HG02938 (cell line): ENCODE data around the gene NRCAM.

Experiments used
- ATAC-seq: cut with Tn5 transposase; IDR thresholded peaks from one replicate; pipeline ENCODE4 v1.9.1; 2021; ENCODE audit warnings: mild to moderate bottlenecking, moderate library complexity; ENCODE audit not compliant: unreplicated experiment

Gene NRCAM

DNA sequence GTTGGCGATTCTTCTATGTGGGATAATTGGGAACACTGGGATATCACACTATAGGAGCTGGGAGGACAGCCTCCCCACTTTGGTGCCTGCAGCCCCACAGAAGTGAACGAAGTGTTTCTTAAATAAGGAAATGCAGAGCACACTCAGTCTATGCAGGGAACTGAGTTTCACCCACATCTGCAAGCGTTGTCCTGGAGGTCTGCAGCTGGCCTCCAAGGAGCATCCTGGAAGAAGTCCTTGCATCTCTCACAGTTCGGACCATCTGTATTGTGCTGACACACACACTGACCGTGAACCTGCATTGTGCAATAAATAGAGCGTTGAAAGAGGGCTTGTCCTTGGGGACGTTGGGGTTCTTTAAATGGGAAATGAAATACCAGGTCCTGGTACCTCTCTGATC lies 351.9 kb downstream of the NRCAM start:
- ATAC-seq: no peak

GRCh38 chr7:108103558-108104298 lies 352.5 kb downstream of the NRCAM start:
- no peak for ATAC-seq

DNA sequence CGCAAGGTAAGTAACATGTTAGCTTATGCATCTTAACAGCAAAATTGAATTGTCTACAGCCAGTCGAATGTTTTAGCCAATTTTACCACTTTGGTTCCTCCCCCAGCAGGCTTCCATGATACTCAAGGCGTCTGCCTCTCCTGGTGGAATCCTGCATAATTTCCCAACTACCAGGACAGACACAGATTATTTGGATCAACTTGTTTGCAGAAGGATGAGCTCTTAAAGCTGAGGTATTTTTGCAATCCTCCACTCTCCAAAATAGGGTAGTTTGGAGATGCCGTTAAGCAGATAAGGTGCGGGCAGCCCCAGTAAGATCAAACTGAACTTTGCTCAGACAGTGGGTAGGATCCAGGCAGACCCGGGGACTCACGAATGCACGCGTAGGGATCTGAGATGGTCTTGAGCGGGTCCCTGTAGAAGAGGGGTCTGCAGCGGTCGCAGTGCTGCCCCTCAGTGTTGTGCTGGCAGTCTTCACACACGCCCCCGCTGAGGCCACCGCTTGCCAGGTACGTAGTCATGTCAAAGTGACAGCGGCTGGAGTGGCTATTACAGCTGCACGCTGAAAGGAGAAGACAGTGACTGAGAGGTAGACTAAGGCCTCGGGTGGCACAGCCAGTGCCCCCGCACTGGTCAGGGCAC lies 353.4 kb downstream of the NRCAM start:
- no peak for ATAC-seq

GRCh38 chr7:108101759-108102158 lies 354.5 kb downstream of the NRCAM start:
- ATAC-seq: no peak

GRCh38 chr7:108099713-108100112 lies 356.5 kb downstream of the NRCAM start:
- ATAC-seq: no peak

GRCh38 chr7:108097703-108098102 lies 358.5 kb downstream of the NRCAM start:
- ATAC-seq: no peak
